Epithelial cell of esophagus (primary cell): ENCODE measurements around the gene GALR3.

Experiments used
- DNase-seq: peaks from one replicate; pipeline ENCODE4 v3.0.0; 2010; ENCODE audit warnings: low read depth
- H3K4me3 ChIP-seq: 2 replicates; pipeline ENCODE4 v1.5.1; 2011; ENCODE audit warnings: mild to moderate bottlenecking, low read length, control low read depth
- TF ChIP-seq, protein P1 (sequence below): IDR thresholded peaks from 2 replicates; pipeline ENCODE4 v1.5.1; 2011; ENCODE audit warnings: low read depth, mild to moderate bottlenecking, low read length, control low read depth, inconsistent platforms; ENCODE audit not compliant: insufficient read depth; ENCODE audit errors: missing control alignments

The GALR3 gene

GRCh38 chr22:37804352-37804880 is 18.8 kb upstream of the GALR3 start:
- H3K4me3 ChIP-seq: peak overlapping the region; percentile 79
- no peak for DNase-seq

DNA sequence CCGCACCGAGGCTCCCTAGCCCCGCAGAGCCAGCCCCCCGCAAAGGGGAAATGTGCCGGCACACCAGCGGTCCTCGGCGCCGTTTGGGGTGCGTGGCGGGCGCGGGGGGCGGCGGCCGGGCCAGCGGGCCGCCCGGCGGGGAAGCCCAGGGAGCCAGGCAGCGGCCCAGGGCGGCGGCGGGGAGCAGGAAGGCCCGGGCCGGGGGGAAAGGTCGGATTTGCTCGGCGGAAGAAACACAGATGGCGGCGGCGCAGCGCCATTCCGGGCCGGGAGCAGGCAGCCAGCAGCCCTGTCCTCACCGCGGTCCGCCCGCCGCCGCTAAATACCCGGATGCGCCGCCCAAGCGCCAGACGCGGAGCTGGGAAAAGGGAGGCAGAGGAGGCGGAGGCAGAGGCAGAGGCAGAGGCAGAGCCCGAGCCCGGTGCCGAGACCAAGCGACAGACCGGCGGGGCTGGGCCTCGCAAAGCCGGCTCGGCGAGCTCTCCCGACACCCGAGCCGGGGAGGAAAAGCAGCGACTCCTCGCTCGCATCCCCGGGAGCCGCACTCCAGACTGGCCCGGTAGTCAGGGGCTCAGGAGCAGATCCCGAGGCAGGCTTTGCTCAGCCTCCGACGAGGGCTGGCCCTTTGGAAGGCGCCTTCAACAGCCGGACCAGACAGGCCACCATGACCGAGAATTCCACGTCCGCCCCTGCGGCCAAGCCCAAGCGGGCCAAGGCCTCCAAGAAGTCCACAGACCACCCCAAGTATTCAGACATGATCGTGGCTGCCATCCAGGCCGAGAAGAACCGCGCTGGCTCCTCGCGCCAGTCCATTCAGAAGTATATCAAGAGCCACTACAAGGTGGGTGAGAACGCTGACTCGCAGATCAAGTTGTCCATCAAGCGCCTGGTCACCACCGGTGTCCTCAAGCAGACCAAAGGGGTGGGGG is 18.0 kb upstream of the GALR3 start:
- TF ChIP-seq, protein P1, sequence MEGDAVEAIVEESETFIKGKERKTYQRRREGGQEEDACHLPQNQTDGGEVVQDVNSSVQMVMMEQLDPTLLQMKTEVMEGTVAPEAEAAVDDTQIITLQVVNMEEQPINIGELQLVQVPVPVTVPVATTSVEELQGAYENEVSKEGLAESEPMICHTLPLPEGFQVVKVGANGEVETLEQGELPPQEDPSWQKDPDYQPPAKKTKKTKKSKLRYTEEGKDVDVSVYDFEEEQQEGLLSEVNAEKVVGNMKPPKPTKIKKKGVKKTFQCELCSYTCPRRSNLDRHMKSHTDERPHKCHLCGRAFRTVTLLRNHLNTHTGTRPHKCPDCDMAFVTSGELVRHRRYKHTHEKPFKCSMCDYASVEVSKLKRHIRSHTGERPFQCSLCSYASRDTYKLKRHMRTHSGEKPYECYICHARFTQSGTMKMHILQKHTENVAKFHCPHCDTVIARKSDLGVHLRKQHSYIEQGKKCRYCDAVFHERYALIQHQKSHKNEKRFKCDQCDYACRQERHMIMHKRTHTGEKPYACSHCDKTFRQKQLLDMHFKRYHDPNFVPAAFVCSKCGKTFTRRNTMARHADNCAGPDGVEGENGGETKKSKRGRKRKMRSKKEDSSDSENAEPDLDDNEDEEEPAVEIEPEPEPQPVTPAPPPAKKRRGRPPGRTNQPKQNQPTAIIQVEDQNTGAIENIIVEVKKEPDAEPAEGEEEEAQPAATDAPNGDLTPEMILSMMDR: no peak
- peak; percentile 87 for DNase-seq
- H3K4me3 ChIP-seq: peak overlapping the region; percentile 79

More at GRCh38 chr22:37804352-37804880, 18.8 kb upstream of the GALR3 start:
- TF ChIP-seq, protein P1: no peak

DNA sequence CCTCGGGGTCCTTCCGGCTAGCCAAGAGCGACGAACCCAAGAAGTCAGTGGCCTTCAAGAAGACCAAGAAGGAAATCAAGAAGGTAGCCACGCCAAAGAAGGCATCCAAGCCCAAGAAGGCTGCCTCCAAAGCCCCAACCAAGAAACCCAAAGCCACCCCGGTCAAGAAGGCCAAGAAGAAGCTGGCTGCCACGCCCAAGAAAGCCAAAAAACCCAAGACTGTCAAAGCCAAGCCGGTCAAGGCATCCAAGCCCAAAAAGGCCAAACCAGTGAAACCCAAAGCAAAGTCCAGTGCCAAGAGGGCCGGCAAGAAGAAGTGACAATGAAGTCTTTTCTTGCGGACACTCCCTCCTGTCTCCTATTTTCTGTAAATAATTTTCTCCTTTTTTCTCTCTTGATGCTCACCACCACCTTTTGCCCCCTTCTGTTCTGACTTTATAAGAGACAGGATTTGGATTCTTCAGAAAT is 17.3 kb upstream of the GALR3 start:
- peak overlapping the region; percentile 79 for H3K4me3 ChIP-seq
- TF ChIP-seq, protein P1: no peak
- DNase-seq: no peak

DNA sequence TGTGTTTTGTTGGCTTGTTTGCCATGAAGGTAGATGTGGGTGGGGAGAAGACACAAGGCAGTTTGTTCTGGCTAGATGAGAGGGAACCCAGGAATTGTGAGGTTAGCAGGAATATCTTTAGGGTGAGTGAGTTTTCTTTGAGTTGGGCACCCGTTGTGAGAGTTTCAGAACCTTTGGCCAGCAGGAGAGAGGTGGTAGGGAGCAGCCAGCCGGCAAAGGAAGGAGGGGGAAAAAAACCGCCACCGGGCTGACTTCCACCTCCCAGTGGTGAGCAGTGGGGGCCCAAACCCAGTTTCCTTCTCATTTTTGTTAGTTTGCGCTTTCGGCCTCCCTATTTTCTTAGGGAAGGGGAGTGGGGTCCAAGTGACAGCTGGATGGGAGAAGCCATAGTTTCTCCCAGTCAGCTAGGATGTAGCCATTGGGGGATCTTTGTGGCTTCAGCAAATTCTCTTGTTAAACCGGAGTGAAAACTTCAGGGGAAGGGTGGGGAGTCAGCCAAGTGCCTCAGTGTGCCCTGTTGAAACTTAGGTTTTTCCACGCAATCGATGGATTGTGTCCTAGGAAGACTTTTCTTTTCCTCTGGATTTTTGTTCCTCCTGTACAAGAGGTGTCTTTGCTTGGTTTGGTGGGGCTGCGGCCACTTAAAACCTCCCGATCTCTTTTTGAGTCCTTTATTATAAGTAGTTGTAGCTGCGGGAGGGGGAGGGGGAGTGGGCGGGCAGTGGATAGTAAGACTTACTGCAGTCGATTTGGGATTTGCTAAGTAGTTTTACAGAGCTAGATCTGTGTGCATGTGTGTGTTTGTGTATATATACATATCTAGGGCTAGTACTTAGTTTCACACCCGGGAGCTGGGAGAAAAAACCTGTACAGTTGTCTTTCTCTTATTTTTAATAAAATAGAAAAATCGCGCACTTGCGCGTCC is 16.5 kb upstream of the GALR3 start:
- peak; percentile 40 for DNase-seq
- H3K4me3 ChIP-seq: peak overlapping the region; percentile 79
- TF ChIP-seq, protein P1: no peak

DNA sequence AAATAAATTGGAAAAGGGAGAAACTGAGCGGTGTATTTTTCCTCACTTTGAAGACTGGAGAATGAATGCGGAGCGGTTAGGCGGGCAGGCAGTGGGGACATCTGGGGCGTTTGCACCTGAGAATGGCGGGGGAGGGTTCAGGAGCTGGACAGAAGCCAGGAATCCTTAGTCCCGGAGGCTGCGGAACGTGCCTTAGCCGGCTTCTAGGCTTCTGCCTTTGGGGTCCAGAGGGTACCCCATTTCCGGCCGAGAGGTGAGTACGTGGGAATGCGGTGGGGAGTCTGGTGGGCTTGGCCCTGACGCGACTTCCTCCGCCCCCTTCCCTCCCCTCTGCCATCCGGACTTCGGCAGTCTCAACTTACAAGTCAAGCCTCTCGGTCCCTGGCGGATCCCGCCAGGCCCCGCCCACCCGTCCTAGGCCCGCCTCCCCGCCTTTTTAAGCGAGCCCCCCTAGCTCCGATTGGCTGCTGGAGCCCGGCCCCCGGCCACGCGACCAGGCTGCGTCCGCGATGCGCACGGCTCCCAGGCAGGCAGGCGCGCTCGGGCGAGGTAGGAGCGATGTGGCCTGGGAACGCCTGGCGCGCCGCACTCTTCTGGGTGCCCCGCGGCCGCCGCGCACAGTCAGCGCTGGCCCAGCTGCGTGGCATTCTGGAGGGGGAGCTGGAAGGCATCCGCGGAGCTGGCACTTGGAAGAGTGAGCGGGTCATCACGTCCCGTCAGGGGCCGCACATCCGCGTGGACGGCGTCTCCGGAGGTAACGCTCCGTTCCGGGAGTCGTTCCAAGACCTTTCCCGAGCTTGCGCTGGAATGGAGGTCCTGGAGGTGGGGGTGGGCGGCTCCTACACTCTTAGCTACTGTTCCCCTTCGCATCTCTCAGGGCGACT is 15.5 kb upstream of the GALR3 start, which contains the start of gene GCAT:
Gene GCAT (plus strand): TSS at position 525 of the 884 bp plus-strand sequence. CDS start 34 bp downstream, at position 559.
- peak within 1 kb of the TSS; percentile 79 for H3K4me3 ChIP-seq
- DNase-seq: peak; percentile 99
- TF ChIP-seq, protein P1: no peak

GRCh38 chr22:37808294-37808657 is 14.9 kb upstream of the GALR3 start:
- DNase-seq: peak; percentile 51
- peak overlapping the region; percentile 79 for H3K4me3 ChIP-seq
- TF ChIP-seq, protein P1: no peak
